Inflammatory macrophage treated with lipopolysaccharide for 4 hours (primary cell): ENCODE measurements around the gene PKNOX2.

Experiments
- DNase-seq: peaks from one replicate; pipeline ENCODE4 v3.0.0-alpha.2; 2020

The PKNOX2 gene

GRCh38 chr11:125454047-125454446, 289.5 kb downstream of the PKNOX2 start:
- DNase-seq: no peak

GRCh38 chr11:125455851-125456250, 291.3 kb downstream of the PKNOX2 start:
- DNase-seq: no peak

- no peak for DNase-seq
These were observed 293.3 kb downstream of the PKNOX2 start for GRCh38 chr11:125457814-125458343.

GRCh38 chr11:125460275-125460674, 295.7 kb downstream of the PKNOX2 start:
- DNase-seq: no peak

GRCh38 chr11:125463590-125464269, 299.2 kb downstream of the PKNOX2 start:
- DNase-seq: no peak

GRCh38 chr11:125464270-125464662, 299.7 kb downstream of the PKNOX2 start:
- DNase-seq: no peak

- DNase-seq: no peak
These were observed 300.1 kb downstream of the PKNOX2 start for GRCh38 chr11:125464666-125465065.

GRCh38 chr11:125465255-125465654, 300.7 kb downstream of the PKNOX2 start:
- DNase-seq: no peak

GRCh38 chr11:125465701-125466100, 301.1 kb downstream of the PKNOX2 start:
- DNase-seq: no peak

GRCh38 chr11:125468025-125468424, 303.5 kb downstream of the PKNOX2 start:
- no peak for DNase-seq

- DNase-seq: no peak
These were observed 304.3 kb downstream of the PKNOX2 start for GRCh38 chr11:125468852-125469251.

- no peak for DNase-seq
These were observed 305.8 kb downstream of the PKNOX2 start for GRCh38 chr11:125470355-125470754.

GRCh38 chr11:125476721-125477120, 312.2 kb downstream of the PKNOX2 start:
- DNase-seq: no peak

GRCh38 chr11:125479137-125479536, 314.6 kb downstream of the PKNOX2 start:
- DNase-seq: no peak

GRCh38 chr11:125481531-125481930, 317.0 kb downstream of the PKNOX2 start:
- DNase-seq: no peak
